ENCODE results near the gene FMO2.

The FMO2 gene

DNA sequence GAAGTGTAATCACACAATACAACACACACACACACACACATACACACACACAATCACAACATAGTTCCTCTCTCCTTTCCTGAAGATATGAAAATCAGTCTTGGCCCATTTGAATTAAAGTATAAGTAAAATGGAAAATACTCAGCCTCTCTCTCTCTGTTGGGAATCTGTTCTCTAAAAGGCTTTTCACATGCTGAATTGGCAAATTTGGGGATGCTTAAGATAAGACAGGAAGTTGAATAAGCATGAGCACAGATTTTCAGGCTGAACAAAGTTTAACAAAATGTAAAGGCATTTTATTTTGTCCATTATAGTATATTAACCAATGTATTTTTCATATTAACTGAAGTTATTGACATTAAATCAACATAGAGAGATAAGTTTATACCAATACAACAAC is 23.7 kb upstream of the FMO2 start:
- ATAC-seq: no peak
- no peak for TF ChIP-seq CSDC2 (CRISPR knock-in tag; IDR thresholded peaks at IDR 0.05)
- no peak for TF ChIP-seq ZFP30 (CRISPR knock-in tag; IDR thresholded peaks at IDR 0.05)
- TF ChIP-seq, protein P1, sequence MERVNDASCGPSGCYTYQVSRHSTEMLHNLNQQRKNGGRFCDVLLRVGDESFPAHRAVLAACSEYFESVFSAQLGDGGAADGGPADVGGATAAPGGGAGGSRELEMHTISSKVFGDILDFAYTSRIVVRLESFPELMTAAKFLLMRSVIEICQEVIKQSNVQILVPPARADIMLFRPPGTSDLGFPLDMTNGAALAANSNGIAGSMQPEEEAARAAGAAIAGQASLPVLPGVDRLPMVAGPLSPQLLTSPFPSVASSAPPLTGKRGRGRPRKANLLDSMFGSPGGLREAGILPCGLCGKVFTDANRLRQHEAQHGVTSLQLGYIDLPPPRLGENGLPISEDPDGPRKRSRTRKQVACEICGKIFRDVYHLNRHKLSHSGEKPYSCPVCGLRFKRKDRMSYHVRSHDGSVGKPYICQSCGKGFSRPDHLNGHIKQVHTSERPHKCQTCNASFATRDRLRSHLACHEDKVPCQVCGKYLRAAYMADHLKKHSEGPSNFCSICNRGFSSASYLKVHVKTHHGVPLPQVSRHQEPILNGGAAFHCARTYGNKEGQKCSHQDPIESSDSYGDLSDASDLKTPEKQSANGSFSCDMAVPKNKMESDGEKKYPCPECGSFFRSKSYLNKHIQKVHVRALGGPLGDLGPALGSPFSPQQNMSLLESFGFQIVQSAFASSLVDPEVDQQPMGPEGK (CRISPR knock-in tag; IDR thresholded peaks at IDR 0.05; ENCODE audit: borderline replicate concordance): no peak
- TF ChIP-seq PPARA (CRISPR knock-in tag; IDR thresholded peaks at IDR 0.05; ENCODE audit: borderline replicate concordance): no peak
- no peak for TF ChIP-seq ZNF8 (CRISPR knock-in tag; IDR thresholded peaks at IDR 0.05)
- TF ChIP-seq TOX (CRISPR knock-in tag; IDR thresholded peaks at IDR 0.05; ENCODE audit: borderline replicate concordance): no peak
- TF ChIP-seq, protein P2, sequence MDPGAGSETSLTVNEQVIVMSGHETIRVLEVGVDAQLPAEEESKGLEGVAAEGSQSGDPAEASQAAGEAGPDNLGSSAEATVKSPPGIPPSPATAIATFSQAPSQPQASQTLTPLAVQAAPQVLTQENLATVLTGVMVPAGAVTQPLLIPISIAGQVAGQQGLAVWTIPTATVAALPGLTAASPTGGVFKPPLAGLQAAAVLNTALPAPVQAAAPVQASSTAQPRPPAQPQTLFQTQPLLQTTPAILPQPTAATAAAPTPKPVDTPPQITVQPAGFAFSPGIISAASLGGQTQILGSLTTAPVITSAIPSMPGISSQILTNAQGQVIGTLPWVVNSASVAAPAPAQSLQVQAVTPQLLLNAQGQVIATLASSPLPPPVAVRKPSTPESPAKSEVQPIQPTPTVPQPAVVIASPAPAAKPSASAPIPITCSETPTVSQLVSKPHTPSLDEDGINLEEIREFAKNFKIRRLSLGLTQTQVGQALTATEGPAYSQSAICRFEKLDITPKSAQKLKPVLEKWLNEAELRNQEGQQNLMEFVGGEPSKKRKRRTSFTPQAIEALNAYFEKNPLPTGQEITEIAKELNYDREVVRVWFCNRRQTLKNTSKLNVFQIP (CRISPR knock-in tag; IDR thresholded peaks at IDR 0.05; ENCODE audit: borderline replicate concordance, low read depth): no peak
- no peak for TF ChIP-seq SNAI2 (CRISPR knock-in tag; IDR thresholded peaks at IDR 0.05)
- no peak for TF ChIP-seq GLIS3 (CRISPR knock-in tag; IDR thresholded peaks at IDR 0.05)
- no peak for TF ChIP-seq ISL1 (CRISPR knock-in tag; IDR thresholded peaks at IDR 0.05)
- TF ChIP-seq, protein P3, sequence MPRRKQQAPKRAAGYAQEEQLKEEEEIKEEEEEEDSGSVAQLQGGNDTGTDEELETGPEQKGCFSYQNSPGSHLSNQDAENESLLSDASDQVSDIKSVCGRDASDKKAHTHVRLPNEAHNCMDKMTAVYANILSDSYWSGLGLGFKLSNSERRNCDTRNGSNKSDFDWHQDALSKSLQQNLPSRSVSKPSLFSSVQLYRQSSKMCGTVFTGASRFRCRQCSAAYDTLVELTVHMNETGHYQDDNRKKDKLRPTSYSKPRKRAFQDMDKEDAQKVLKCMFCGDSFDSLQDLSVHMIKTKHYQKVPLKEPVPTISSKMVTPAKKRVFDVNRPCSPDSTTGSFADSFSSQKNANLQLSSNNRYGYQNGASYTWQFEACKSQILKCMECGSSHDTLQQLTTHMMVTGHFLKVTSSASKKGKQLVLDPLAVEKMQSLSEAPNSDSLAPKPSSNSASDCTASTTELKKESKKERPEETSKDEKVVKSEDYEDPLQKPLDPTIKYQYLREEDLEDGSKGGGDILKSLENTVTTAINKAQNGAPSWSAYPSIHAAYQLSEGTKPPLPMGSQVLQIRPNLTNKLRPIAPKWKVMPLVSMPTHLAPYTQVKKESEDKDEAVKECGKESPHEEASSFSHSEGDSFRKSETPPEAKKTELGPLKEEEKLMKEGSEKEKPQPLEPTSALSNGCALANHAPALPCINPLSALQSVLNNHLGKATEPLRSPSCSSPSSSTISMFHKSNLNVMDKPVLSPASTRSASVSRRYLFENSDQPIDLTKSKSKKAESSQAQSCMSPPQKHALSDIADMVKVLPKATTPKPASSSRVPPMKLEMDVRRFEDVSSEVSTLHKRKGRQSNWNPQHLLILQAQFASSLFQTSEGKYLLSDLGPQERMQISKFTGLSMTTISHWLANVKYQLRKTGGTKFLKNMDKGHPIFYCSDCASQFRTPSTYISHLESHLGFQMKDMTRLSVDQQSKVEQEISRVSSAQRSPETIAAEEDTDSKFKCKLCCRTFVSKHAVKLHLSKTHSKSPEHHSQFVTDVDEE (CRISPR knock-in tag; IDR thresholded peaks at IDR 0.05): no peak
- TF ChIP-seq OSR1 (CRISPR knock-in tag; IDR thresholded peaks at IDR 0.05): no peak
- TF ChIP-seq TCF4 (CRISPR knock-in tag; IDR thresholded peaks at IDR 0.05; ENCODE audit: borderline replicate concordance): no peak
- no peak for TF ChIP-seq ESRRG (CRISPR knock-in tag; IDR thresholded peaks at IDR 0.05)

DNA sequence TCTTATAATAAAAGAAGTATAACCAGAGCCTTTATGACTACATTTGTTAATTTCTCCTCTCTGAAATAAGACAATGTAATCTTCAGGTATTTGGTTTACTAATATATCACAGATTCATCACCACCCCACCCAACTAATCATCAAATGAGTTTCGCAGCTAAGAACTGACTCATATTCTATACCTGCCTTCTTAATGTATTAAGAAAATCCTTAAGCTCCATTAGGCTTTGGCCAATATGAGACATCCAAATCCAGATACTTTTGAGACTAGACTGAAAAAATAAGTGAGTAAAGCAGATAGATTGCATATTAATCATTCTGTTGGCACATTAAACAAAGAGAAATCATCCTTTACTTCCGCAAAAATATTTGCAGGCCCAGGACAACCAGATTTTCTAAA is 18.7 kb upstream of the FMO2 start:
- TF ChIP-seq, protein P1 (CRISPR knock-in tag; IDR thresholded peaks at IDR 0.05; ENCODE audit: borderline replicate concordance): no peak
- TF ChIP-seq ISL1 (CRISPR knock-in tag; IDR thresholded peaks at IDR 0.05): no peak
- no peak for TF ChIP-seq RARB (CRISPR knock-in tag; IDR thresholded peaks at IDR 0.05)
- TF ChIP-seq BACH2 (CRISPR knock-in tag; IDR thresholded peaks at IDR 0.05; ENCODE audit: borderline replicate concordance): no peak
- no peak for TF ChIP-seq ESRRG (CRISPR knock-in tag; IDR thresholded peaks at IDR 0.05)
- TF ChIP-seq, protein P3 (CRISPR knock-in tag; IDR thresholded peaks at IDR 0.05): no peak
- TF ChIP-seq ZNF70 (CRISPR knock-in tag; IDR thresholded peaks at IDR 0.05): no peak
- TF ChIP-seq, protein P4, sequence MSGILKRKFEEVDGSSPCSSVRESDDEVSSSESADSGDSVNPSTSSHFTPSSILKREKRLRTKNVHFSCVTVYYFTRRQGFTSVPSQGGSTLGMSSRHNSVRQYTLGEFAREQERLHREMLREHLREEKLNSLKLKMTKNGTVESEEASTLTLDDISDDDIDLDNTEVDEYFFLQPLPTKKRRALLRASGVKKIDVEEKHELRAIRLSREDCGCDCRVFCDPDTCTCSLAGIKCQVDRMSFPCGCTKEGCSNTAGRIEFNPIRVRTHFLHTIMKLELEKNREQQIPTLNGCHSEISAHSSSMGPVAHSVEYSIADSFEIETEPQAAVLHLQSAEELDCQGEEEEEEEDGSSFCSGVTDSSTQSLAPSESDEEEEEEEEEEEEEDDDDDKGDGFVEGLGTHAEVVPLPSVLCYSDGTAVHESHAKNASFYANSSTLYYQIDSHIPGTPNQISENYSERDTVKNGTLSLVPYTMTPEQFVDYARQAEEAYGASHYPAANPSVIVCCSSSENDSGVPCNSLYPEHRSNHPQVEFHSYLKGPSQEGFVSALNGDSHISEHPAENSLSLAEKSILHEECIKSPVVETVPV (CRISPR knock-in tag; IDR thresholded peaks at IDR 0.05): no peak
- no peak for TF ChIP-seq PPARA (CRISPR knock-in tag; IDR thresholded peaks at IDR 0.05; ENCODE audit: borderline replicate concordance)
- no peak for TF ChIP-seq SNAI2 (CRISPR knock-in tag; IDR thresholded peaks at IDR 0.05)
- TF ChIP-seq CSDC2 (CRISPR knock-in tag; IDR thresholded peaks at IDR 0.05): no peak
- TF ChIP-seq ZNF565 (CRISPR knock-in tag; conservative IDR thresholded peaks at IDR 0.05; ENCODE audit: low read depth): no peak
- no peak for TF ChIP-seq ZC3H10 (CRISPR knock-in tag; IDR thresholded peaks at IDR 0.05)
- no peak for TF ChIP-seq ZFP3 (CRISPR knock-in tag; IDR thresholded peaks at IDR 0.05)
- TF ChIP-seq TCF4 (CRISPR knock-in tag; IDR thresholded peaks at IDR 0.05; ENCODE audit: borderline replicate concordance): no peak
- TF ChIP-seq ZNF8 (CRISPR knock-in tag; IDR thresholded peaks at IDR 0.05): no peak
- TF ChIP-seq TOX (CRISPR knock-in tag; IDR thresholded peaks at IDR 0.05; ENCODE audit: borderline replicate concordance): no peak
- TF ChIP-seq, protein P5, sequence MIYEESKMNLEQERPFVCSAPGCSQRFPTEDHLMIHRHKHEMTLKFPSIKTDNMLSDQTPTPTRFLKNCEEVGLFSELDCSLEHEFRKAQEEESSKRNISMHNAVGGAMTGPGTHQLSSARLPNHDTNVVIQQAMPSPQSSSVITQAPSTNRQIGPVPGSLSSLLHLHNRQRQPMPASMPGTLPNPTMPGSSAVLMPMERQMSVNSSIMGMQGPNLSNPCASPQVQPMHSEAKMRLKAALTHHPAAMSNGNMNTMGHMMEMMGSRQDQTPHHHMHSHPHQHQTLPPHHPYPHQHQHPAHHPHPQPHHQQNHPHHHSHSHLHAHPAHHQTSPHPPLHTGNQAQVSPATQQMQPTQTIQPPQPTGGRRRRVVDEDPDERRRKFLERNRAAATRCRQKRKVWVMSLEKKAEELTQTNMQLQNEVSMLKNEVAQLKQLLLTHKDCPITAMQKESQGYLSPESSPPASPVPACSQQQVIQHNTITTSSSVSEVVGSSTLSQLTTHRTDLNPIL (CRISPR knock-in tag; IDR thresholded peaks at IDR 0.05; ENCODE audit: low read depth): no peak
- no peak for TF ChIP-seq GLIS3 (CRISPR knock-in tag; IDR thresholded peaks at IDR 0.05)
- TF ChIP-seq ARNTL (CRISPR knock-in tag; IDR thresholded peaks at IDR 0.05; ENCODE audit: borderline replicate concordance, low read depth): no peak
- ATAC-seq: no peak

Measured in SK-N-SH treated with all-trans-retinoic acid at 6 μM for 48 hours (cell line).